Smooth muscle cell (in vitro differentiated cells): ENCODE measurements around the gene KCNG1. TPM values are rescaled to one million over a fixed set of nuclear protein-coding genes. Genes with fewer than 3 reads are reported as not detected.

Experiments used
- DNase-seq: peaks from one replicate; lab custom pipeline; 2025; ENCODE audit not compliant: unreplicated experiment; lab: John Stamatoyannopoulos, UW
- H2AFZ ChIP-seq: fragments of 200-600 bp; sonication (generic); 2 replicates; pipeline ENCODE4 v1.6.0; 2016; ENCODE audit warnings: antibody characterized with exemption, low read depth, mild to moderate bottlenecking
- H3F3A ChIP-seq: fragments of 200-600 bp; sonication (generic); 2 replicates; pipeline ENCODE4 v1.6.0; 2017; ENCODE audit warnings: antibody characterized with exemption, low read depth
- H3K27ac ChIP-seq: fragments of 200-600 bp; sonication (generic); 2 replicates; pipeline ENCODE4 v1.5.1; 2016; ENCODE audit warnings: low read depth, mild to moderate bottlenecking
- H3K27me3 ChIP-seq: fragments of 200-600 bp; sonication (generic); 2 replicates; pipeline ENCODE4 v1.6.1; 2016; ENCODE audit warnings: low read depth, mild to moderate bottlenecking
- H3K36me3 ChIP-seq: fragments of 200-600 bp; sonication (generic); 2 replicates; pipeline ENCODE4 v1.5.1; 2016; ENCODE audit warnings: low read depth
- H3K4me1 ChIP-seq: fragments of 200-600 bp; sonication (generic); 2 replicates; pipeline ENCODE4 v1.5.1; 2016; ENCODE audit warnings: low read depth
- H3K4me2 ChIP-seq: fragments of 200-600 bp; sonication (generic); 2 replicates; pipeline ENCODE4 v1.6.0; 2016; ENCODE audit warnings: mild to moderate bottlenecking
- H3K4me3 ChIP-seq: fragments of 200-600 bp; sonication (generic); 2 replicates; pipeline ENCODE4 v1.5.1; 2016; ENCODE audit warnings: mild to moderate bottlenecking
- H3K79me2 ChIP-seq: fragments of 200-600 bp; sonication (generic); 2 replicates; pipeline ENCODE4 v1.6.0; 2016; ENCODE audit warnings: low read depth, mild to moderate bottlenecking
- H3K9ac ChIP-seq: fragments of 200-600 bp; sonication (generic); 2 replicates; pipeline ENCODE4 v1.6.0; 2016; ENCODE audit warnings: low read depth
- H3K9me3 ChIP-seq: fragments of 200-600 bp; sonication (generic); replicated peaks from 2 replicates; pipeline ENCODE4 v1.5.1; 2016; ENCODE audit warnings: low read depth
- H4K20me1 ChIP-seq: fragments of 200-600 bp; sonication (generic); 2 replicates; pipeline ENCODE4 v1.6.0; 2016; ENCODE audit warnings: low read depth
- WGBS: methylation state at CpG from one replicate; pipeline ENCODE4 v1.1.7; 2016; ENCODE audit warnings: low lambda C conversion rate; 5-methylcytosine and 5-hydroxymethylcytosine counted together
- polyA plus RNA-seq: library from polyadenylated mRNA; unstranded; fragments of >200 nt; fragmentation: Nextera tagmentation; extraction: Ambion mirVana; gene quantifications from 2 replicates; pipeline ENCODE4 v1.2.1, GENCODE V29; 2016
- total RNA-seq: library from RNA; depleted of rRNA; stranded (reverse); fragments of >200 nt; gene quantifications from 2 replicates; pipeline ENCODE4 v1.2.3, GENCODE V29; 2014
- TF ChIP-seq, protein P1 (sequence below): fragments of 200-600 bp; sonication (generic); IDR thresholded peaks from 2 replicates; pipeline ENCODE4 v1.5.1; 2017; ENCODE audit warnings: borderline replicate concordance, mild to moderate bottlenecking, antibody characterized with exemption; ENCODE audit not compliant: insufficient read depth, poor library complexity, severe bottlenecking

Gene KCNG1
- total and polyA plus RNA-seq, 2 experiments from 2014 or later, result 51.2 to 54.1 TPM

DNA sequence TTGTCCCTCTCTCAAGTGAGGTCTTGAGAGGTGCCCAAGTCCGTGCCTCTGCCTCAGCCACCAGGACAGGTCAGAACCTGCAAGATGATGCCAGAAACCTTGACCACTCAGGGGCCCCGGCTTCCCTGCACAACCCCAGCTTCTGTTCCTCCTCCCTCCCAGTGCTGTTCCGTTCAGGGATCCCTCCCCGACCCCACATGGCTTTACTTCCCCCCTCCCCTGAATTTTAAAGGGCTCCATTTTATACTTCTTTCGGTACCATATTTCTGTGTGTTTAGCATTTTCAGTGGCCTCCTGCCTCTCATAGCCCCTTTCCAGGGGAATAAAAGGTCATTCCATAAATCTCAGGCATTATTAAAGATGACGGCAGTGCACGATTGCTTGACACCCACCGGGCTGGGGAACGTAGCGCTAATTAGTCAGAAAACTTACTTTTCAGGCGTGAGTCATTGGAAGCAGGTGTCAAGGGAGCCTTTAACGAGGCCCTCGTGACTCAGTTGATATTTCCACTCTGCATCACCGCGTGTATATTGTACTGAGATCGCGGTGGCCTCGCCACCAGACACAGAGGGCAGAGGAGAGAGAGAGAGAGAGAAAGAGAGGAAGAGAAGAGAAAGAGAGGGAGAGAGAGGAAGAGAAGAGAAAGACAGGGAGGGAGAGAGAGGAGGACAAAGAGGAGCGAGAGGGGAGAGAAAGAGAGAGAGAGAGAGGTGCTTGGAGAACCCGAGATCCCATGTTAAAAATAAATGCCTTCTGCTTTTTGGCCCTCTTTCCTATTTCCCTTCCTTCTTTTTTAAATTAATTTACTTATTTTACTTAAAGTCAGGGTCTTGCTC lies 21.3 kb downstream of the KCNG1 start:
- Histone ChIP-seq H3K79me2 (no peaks in the 10 kb centered on the region), H3K4me3 (no peak overlapping the region), H3K27me3 (no peaks in the 10 kb centered on the region), H3K36me3 (no peaks in the 10 kb centered on the region), H4K20me1 (no peaks in the 10 kb centered on the region), H3K27ac (no peak overlapping the region), H2AFZ (no peak overlapping the region), H3K9me3 (no peaks in the 10 kb centered on the region), H3F3A (no peaks in the 10 kb centered on the region), H3K4me2 (no peak overlapping the region), H3K9ac (no peak overlapping the region), H3K4me1 (no peaks in the 10 kb centered on the region)
- TF ChIP-seq, protein P1, sequence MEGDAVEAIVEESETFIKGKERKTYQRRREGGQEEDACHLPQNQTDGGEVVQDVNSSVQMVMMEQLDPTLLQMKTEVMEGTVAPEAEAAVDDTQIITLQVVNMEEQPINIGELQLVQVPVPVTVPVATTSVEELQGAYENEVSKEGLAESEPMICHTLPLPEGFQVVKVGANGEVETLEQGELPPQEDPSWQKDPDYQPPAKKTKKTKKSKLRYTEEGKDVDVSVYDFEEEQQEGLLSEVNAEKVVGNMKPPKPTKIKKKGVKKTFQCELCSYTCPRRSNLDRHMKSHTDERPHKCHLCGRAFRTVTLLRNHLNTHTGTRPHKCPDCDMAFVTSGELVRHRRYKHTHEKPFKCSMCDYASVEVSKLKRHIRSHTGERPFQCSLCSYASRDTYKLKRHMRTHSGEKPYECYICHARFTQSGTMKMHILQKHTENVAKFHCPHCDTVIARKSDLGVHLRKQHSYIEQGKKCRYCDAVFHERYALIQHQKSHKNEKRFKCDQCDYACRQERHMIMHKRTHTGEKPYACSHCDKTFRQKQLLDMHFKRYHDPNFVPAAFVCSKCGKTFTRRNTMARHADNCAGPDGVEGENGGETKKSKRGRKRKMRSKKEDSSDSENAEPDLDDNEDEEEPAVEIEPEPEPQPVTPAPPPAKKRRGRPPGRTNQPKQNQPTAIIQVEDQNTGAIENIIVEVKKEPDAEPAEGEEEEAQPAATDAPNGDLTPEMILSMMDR, result no peak
- WGBS, result 88% methylated on average over 20 of the region's 20 CpGs
- no peak for DNase-seq

DNA sequence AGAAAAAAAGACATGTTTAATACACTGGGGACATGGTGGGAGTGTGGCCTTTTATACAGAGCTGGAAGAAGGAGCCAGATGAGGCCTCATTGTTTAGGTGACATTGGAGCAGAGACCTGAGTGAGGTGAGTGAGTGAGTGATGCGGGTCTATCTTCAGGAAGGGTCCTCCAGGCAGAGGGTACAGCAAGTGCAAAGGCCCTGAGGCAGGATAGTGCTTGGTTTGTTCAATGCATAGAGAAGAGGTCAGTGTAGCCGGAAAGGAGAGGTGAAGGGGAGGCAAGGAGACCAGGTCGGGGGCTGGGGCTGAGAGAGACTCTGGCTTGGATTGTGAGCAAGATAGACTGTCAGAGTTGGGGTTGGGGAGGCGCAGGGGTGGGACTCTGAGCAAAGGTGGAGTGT lies 23.6 kb downstream of the KCNG1 start:
- no peak overlapping the region for H3K27ac ChIP-seq
- 93% methylated on average over 4 of the region's 4 CpGs for WGBS

DNA sequence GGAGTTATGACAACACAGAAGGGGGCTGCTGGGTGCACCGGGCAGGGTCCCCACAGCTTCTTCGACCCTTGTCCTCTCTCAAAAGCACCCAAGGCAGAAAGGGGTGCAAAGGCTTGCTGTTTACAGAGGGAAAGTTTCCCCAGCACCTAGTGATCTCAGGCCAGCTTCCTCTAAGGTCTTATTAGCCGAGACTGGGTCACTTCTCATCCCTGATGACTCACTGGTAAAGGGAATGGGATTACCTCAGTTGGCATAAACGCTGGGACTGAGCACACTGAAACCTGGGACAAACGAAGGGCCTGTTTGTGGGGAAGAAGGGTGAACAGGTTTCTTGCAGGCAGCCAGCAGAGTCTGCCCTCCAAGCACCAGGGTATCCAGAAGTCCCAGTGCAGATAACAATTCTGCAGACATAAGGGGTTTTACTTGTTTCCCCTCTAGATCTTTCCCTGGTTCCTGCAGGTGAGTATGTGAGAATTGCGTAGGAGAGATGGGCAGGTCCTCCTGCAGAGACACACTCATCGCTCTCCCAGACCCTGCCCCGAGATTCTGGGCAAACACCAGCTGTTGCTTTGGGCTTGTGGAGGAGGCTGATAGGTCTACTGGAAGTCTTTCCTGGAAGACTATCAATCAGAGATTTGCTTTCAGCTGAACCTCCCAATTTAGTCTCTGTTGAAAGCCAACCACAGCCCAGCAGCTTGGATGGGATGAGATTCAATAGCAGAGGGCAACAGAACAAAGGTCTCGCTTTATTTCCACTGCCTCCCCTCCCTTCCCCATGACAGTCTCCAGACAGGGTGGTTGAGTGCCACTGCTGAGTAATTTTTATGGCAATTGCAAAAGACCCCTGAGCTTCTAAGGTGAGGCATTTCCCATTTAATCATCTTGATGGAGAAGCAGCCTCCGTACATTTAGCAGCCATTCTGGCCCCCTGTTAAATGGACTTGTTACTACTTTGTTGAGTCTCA lies 25.7 kb downstream of the KCNG1 start:
- Histone ChIP-seq H3F3A (no peaks in the 10 kb centered on the region), H3K27ac (no peak overlapping the region), H3K4me2 (no peak overlapping the region), H2AFZ (no peak overlapping the region), H3K27me3 (no peaks in the 10 kb centered on the region), H3K4me1 (no peaks in the 10 kb centered on the region), H3K36me3 (no peaks in the 10 kb centered on the region), H3K4me3 (no peak overlapping the region), H3K9ac (no peak overlapping the region), H4K20me1 (no peaks in the 10 kb centered on the region), H3K79me2 (no peaks in the 10 kb centered on the region), H3K9me3 (no peaks in the 10 kb centered on the region)
- TF ChIP-seq, protein P1, result no peak
- WGBS, result 58% methylated on average over 10 of the region's 10 CpGs
- no peak for DNase-seq

More for the DNA sequence above, 23.6 kb downstream of the KCNG1 start:
- Histone ChIP-seq H3K36me3 (no peaks in the 10 kb centered on the region), H3K4me2 (no peak overlapping the region), H3K79me2 (no peaks in the 10 kb centered on the region), H3K4me3 (no peak overlapping the region), H3F3A (no peaks in the 10 kb centered on the region), H3K9ac (no peak overlapping the region), H3K4me1 (no peaks in the 10 kb centered on the region), H4K20me1 (no peaks in the 10 kb centered on the region), H3K9me3 (no peaks in the 10 kb centered on the region), H3K27me3 (no peaks in the 10 kb centered on the region), H2AFZ (no peak overlapping the region)
- TF ChIP-seq, protein P1, result no peak
- no peak for DNase-seq
